ENCODE data around the gene STAB2.

The STAB2 gene

DNA sequence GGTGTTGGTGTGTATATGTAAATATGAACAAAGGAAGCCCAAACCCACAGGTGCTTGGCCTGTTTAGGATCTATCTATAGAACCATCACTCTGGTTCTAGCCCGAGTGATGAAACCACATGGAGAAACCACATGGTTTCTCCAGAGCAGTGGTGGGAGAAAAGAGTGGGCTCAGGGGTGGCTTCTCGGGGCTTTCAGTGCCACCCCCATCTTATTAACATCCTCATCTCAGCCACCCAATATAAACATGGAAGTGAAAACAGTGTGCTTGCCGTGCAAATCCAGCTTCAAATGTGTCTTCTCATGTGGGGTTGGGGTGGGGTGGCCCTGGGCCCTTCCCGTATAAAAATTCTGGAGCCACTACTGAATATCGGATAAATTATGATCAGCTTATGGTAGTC is 109.0 kb downstream of the STAB2 start:
- no peak for DNase-seq (ENCODE audit: low read depth, low spot score)

DNA sequence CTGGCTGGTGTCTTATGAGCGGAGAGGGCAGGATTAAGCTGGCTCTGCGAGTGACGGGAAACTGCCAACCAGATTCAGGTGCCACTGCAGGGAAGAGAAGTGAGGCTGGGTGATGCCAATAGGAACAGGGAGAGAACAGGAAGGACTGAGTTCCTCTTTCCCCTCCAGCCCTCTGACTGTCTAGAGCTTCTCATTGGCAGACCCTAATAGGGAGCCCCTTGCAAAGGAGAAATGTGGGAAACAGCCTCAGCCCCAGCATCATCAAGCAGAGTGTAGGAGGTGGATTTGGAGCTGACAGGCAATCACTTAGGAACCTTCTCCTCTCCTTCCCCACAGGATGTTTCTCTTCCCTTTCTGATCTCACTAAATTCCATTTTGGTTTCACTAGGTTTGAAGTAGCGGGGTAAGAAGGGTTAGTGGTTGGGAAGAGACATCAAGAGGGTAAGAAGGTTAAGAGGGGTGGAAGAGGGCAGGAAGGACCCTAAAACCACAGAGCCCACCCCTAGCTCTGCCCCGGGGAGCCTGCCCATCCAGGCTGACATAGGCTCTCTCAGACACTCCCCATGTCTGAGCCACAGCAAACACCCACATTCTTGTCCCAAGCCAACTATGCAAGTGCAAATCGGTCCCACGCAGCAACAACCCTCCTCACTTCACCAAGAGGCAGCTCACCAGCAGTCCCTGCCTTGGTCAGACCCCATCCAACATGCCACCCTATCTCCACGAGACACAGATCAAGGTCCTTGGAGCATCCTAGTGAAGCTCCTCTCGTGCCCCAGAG is 111.1 kb downstream of the STAB2 start:
- DNase-seq (ENCODE audit: low read depth, low spot score): no peak

DNA sequence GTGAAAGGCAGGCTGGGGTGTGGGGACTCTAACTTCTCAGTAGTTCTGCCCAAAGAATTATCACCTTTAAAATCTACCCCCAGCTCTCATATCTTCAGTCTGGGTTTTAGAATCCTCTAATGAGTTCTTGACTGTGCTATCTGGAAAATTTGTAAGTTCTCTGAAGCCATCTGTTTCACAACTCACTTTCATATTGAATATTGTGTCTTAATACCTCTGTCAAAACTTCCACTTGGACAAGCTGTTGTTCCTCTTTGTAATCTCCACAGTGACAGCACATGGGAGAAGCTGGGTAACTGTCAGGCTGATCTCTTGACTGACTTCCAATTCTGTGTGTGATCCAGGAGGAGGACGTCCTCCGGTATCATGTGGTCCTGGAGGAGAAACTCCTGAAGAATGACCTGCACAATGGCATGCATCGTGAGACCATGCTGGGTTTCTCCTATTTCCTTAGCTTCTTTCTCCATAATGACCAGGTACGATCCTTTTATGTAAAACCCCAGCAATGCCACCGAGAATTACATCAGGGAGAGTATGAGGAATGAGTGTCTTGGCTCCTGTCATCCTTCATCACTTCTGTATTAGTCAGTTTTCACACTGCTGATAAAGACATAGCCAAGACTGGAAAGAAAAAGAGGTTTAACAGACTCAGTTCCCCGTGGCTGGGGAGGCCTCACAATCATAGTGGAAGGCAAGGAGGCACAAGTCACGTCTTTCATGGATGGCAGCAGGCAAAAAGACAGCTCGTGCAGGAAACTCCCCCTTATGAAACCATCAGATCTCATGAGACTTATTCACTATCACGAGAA is 111.9 kb downstream of the STAB2 start:
- no peak for DNase-seq (ENCODE audit: low read depth, low spot score)

DNA sequence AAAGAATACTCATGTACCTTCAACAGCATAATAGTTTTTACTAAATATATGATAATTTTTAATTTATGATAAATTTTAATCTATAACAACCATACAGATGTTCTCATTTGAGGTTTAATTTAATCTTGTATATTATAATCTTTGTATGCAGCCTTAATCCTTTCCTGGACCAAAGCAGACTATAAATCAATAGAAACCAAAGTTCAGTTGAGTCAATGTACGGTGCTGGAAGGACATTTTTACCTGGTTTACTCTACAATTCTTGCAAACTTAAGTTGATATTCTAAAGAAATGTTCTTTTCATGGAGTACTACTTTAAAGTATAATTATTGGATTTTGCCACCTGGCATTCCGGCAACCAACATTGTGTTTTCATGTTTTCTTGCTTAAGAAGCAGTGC is 118.0 kb downstream of the STAB2 start:
- DNase-seq (ENCODE audit: low read depth, low spot score): no peak

DNA sequence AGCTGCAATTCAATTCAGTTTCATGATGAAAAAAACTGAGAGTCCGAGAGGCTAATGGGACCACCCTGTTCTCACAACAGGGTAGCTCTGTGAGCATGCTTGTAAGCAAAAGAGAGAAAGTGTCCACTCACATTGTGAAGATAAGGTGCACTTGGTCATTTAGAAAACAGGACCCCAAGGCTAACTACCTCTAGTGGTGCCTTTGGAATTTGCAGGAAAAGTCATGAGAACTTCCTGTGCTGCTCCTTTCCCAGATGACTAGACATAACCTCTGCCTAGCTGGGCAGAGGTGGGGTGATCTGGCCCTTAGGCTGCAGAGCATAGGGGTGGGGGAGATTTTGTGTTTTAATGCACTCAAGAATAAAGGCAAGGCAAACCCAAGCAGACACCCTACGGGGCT is 118.9 kb downstream of the STAB2 start:
- no peak for DNase-seq (ENCODE audit: low read depth, low spot score)

DNA sequence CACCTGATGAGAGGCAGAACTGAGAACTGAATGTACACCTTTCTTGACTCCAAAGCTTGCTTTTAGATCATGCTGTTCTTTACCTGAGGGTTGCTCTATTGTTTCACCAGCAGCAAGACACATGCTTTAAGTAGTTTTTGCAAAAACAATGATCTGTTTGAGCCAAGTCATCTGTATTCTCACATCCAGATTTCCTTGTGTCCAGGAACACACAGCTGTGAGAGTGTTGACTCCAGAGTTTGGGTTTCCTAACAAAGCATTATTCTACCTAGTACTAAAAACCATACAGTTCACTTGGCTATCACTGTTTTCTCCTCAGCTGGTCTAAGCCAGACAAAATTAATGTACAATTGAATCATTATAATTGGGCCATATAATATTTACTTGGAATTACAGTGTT is 120.4 kb downstream of the STAB2 start:
- no peak for DNase-seq (ENCODE audit: low read depth, low spot score)

DNA sequence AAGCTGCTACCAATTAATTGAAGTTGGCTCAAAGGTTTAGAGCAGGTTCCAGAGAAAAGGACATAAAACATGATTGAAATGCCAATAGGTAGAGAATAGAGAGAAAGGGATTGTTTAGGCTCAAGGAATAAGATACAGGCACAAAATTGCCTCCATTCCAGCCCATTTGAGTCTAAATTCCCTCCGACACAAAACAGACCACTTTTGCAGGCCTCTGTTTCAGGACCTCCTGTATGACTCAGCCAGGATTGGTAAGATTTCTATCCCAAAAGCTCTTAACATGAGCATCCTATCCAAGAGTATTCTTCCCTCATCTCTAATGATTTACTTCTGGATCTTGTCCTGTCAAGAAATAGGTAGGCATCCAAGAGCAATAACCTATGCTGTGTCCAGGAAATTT is 123.5 kb downstream of the STAB2 start:
- DNase-seq (ENCODE audit: low read depth, low spot score): no peak

DNA sequence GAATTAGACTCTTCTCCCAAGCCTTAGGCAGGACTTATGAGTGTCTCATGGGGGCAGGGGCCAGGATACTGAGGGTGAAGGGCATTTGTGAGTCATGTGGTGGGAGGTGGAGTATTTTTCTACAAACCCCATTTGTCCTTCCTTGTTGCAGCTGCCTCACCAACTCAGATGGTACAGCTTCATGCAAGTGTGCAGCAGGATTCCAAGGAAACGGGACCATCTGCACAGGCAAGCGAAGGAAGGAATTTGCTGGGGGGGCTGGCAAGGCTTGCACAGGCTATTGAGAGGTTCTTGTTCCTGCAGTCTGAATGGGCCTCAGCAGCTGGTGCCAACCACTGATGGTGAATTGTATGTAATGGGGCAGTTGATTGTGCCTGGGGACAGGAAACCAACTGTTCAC is 125.1 kb downstream of the STAB2 start:
- DNase-seq (ENCODE audit: low read depth, low spot score): no peak

DNA sequence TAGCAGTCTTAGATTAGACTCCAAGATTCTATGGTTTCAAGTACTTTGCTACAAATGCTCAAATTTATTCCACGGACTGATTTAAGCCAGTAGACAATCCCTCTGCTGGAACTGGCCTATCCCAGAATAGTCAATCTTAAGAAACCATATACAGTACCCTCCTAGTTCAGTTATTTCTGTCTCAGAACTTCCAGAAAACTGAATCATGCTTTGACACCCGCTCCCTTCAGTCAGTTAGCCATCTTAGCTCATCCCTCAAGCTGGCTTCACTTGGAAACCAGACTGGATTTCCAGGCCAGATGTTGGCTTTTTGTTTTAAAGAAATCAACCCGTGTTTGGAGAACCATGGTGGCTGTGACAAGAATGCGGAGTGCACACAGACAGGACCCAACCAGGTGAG is 128.4 kb downstream of the STAB2 start:
- no peak for DNase-seq (ENCODE audit: low read depth, low spot score)

DNA sequence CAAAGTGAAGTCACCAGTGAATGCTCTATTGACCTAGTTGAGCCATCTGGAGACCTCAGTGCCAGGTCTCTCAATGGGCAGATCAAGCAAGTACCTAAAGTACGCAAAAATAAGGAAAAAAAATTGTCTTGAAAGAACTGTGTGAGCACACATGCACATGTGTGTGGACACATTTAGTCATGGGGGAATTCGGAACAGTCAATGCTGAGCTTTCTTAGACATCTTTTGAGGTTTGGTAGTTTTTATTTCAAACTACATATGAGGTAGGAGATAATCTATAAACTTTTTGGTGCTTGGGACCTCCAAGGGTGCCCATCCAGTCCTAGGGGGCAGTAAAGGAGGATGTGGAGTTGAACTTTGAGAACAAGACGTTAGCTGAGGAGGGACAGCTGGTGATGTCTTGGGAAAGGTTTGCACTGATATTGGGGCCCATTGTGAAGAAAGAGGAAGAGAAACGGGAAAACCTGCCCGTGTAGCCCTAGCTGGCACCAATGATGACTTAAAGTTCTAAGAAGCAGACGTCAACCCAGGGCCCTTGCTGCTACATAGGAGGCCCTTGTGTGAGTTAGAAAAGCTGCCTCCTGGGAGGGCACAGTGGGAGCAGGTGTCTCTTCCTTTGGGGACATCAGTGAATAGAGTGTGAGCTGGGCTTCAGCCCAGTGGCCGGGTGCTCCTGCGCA is 129.6 kb downstream of the STAB2 start:
- DNase-seq (ENCODE audit: low read depth, low spot score): no peak

DNA sequence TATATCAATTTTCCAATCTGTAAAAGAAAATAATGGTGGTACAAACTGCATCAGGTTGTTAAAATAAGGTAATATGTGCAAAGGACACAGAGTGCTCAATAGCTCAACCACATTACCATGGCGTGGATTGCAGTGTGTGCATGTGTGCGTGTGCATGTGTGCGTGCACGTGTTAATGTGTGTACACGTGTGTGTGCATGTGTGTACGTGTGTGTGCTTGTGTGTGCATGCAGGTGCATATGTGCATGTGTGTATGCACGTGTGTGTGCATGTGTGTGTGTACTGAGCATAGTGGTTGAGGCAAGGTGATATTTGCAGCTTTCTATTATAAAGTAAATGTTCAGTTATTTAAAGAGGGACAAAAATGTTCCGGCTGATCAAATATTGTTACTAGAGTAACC is 138.3 kb downstream of the STAB2 start:
- DNase-seq (ENCODE audit: low read depth, low spot score): no peak

DNA sequence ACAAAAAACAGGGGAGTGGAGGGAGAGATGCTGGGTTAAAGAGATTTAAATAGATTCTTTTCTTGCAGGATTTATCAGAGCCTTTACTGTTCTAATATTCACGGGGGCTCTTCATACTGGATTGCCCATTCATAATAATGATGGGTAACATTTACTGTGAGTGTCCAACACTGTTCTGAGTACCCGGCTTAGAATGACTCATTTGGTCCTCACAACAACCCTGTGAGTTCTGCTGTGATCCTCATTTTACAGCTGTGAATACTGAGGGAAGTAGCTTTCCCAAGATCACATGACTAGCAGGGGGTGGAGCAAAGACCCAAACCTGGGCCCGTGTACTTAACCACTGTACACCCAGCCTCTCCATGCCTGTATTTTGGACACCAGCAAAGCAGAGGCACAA is 140.6 kb downstream of the STAB2 start:
- no peak for DNase-seq (ENCODE audit: low read depth, low spot score)

DNA sequence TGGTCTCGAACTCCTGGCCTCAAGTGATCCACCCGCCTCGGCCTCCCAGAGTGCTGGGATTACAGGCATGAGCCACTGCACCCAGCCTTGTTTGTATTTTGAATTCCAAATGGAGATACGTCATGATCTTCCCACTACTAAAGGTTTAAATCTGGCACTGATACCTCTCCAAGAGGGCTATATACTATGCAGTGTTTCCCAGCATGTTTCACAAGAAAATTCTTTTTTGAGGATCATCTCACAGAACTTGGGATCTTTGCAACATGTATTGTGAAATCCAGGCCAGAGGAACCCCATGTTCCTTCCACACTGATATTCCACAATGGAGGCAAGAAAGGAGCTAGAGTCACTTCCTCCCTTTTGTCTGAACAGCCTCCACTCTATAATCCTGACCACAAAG is 141.2 kb downstream of the STAB2 start:
- DNase-seq (ENCODE audit: low read depth, low spot score): no peak

DNA sequence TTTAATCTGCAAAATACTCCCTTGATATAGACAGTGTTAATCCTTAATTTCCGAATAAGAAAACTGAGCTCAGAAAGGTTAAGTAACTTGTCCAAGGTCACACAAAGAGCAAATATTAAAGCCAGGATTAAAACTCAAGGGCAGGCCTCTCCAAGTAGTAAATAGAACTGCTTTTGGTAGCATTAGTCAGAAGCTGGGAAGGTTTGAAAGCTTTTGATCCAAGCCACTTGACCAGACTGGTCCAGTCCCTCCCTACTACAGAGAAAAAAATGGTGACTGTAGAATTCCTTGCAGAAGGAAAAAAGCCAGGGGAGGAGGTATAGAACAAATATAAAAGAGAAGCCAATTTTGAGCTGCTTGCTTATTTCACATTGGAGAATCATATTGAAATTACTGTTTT is 142.4 kb downstream of the STAB2 start:
- DNase-seq (ENCODE audit: low read depth, low spot score): no peak

DNA sequence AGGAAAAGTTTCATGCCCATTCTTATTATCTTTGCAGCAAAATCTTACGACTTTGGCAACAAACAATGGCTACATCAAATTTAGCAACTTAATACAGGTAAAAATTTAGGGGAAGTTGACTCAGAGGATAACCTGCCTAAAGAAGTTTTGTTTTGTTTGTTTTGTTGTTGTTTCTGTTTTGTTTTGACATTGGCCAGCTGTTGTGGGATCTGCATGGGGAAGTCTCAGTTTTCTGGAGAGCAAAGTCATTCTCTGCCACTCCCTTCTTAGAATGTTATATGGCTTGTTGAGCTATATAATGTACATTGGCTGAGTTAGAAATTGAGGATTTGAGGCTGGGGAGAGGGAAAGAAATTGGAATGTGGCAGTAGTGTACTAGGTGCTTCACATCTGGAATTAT is 144.5 kb downstream of the STAB2 start:
- no peak for DNase-seq (ENCODE audit: low read depth, low spot score)

DNA sequence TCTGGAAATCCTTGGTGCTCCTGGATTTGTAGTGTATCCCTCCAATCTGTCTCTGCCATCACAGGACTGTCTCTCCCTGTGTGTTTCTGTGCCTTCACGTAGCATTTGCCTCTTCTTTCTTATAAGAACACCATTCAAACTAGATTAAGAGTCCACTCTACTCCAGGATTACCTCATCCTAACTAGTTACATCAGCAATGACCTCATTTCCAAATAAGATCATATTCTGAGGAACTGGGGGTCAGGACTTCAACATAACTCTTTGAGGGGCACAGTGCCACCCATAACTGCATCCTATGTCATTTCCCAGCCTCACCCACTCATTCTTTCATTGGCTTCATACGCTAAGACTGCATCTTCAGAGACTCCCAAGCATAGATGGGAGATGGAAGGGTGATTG is 147.8 kb downstream of the STAB2 start:
- DNase-seq (ENCODE audit: low read depth, low spot score): no peak

DNA sequence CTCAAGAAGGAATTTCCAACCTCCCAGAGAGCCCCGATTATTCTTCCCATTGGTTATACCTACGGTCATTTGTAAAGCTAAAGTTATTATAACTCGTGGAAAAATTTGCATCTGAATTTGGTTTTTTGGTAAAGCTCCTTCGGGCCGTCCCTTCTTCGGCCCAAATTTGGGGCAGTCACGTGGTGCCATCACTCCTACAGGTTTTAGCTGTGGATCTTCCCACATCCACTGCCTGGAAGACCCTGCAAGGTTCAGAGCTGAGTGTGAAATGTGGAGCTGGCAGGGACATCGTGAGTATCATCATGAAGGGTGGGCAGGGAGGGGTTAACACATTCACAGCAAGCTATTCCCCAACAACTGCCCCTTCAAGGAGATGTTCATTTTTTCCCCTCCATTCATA is 148.2 kb downstream of the STAB2 start:
- no peak for DNase-seq (ENCODE audit: low read depth, low spot score)

DNA sequence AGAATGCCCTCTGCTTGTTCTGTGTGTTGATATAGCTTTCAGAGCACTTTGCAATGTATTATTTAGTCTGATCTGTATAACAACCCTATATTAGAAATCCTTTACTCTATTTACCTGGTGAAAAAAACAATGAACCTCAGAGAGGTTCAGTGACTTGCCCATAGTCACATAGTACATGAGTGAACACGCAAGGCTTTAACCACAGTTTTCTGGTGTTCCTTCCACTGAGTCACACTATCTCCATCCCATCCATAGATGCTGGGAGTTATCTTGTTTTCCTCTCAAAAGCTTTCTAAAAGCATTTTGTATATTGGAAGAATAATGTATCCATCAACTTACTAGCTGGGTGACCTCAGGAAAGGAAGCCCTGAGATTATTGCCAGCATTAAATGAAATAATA is 149.5 kb downstream of the STAB2 start:
- no peak for DNase-seq (ENCODE audit: low read depth, low spot score)

DNA sequence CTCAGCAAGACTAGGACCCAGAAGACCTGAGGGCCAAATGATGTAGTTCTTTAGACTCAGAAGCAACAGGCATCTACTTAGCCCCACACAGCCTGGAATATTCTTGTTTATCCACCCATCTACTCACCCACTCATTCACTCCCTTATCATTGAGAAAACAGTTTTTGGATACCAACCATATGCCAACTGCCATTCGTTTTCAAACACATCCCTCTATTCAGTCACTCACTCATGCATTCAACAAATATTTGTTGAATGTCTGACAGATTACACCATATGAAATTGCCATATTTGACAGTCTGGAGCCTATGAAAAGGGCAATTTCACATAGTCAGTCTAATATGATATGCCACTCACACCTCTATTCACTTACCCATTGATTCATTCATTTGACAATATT is 150.8 kb downstream of the STAB2 start:
- no peak for DNase-seq (ENCODE audit: low read depth, low spot score)

DNA sequence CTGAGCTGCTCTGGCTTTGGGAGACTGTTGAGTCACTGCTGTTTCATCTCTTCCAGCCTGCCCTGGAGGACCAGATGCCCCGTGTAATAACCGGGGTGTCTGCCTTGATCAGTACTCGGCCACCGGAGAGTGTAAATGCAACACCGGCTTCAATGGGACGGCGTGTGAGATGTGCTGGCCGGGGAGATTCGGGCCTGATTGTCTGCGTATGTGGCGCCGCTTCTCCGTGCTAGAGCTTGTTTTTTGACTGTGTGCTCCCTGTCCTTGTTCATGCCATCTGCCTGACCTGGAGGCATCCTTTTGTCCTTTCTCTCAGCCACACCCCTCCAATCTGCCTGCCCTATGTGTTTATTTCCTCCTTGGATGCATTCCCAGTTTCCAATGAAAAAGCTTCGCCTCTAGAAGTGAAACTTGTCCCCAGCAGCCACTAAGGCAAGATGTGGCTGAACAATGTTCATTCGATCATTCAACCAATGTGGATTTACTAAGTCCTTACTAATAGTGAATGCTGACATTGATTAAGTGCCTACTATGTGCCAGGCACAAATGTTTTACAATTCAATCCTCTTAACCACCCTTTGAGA is 155.4 kb downstream of the STAB2 start:
- DNase-seq (ENCODE audit: low read depth, low spot score): no peak

DNA sequence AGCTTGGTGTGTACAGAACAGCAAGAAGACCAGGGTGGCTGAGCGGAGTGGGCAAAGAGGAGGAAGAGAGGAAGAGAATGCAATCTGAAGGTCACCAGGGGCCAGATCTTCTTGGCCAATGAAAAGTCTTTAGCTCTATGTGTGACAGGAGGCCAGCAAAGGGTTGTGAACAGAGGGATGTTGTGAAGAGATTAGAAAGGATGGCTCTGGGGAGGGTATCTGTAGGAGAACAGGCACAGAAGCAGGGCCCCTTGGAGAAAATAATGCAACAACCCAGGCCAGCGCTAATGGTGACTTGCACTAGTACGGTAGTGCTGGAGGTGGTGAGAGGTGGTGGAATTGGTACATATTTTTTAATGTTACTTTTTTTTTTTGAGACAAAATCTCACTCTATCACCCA is 156.7 kb downstream of the STAB2 start:
- DNase-seq (ENCODE audit: low read depth, low spot score): no peak

DNA sequence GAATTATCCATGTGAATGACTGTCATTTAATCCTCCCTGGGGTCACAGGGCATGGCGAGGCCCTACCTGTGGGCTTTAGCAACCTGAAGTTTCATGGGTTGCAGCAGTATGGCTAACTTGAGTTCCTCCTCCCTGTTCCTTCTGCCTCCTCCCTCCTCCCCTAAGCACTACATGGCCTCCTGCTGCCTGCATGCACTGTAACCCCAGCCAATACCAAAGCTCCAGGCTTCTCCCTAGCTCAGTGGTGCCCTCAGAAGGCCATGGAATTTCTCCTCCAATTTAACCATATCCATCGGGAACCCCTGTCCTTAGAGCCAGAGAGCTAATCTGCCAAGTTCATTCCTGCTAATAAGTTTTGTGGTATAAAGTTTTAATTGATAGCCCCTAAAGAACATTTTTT is 158.9 kb downstream of the STAB2 start:
- no peak for DNase-seq (ENCODE audit: low read depth, low spot score)

Measured in smooth muscle cell of the brain vasculature (primary cell).